ENCODE data around the gene C1orf159.
"Not testable (repeated sequence)": the region's sequence is repeated elsewhere in the genome, so short reads cannot be mapped to it uniquely, and the experiment has no call there.

The C1orf159 gene

DNA sequence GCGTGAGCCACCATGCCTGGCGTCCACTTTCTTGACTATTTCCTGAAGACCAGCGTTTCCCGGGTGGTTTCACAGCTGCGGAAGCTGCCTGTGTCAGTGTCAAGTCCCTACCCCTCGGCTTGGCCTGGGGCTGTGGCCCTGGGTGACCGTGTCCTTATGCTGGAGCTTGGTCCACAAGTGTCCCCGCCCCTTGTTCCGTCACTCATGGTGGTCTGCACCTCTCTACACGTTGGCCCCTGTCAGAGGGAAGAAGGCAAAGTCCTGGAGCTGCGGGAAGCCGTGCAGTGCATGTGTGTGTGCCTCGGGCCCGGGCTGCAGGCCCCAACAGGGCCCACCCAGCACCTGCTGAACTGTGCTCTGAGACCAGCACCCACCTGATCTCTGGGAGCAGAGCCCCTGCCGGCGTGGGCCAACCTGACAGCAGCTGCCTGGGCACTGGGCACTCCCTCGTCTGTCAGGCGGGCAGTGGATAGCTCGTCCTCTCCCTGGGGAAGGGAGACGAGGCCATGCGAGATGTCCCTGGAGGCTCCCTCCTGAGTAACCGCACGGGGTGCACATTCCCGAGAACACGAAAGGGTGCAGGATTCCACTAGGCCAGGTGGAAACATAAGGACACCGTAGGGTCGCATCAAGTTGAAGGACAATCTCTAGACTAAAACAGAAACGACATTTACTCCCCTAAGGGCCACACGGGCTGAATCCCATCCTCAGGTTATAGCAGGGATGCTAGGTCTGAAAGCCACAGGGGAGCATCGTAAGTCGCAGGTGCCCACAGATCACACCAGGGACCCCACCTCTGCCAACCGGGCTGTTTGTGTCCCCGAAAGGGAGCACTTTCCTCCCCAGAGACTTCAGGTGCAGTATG, 2.4 kb upstream of the C1orf159 start:
- no peak for DNase-seq (ENCODE audit: low read depth)

DNA sequence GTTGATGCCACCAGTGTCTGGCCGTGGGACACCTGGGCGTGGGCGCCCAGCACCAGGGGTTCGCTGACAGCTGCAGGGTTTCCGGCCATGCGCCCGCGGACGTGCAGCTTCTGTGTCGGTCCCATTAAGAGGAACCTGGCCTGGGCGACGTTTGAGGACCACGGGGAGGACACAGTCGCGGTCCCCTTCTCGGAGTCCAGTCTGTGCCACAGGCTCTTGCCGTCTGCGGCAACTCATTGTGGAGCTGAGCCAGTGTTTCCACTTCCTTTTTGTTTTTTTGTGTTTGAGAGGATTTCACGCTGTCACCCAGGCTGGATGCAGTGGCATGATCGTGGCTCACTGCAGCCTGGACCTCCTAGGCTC, 1.6 kb upstream of the C1orf159 start:
- no peak for DNase-seq (ENCODE audit: low read depth)

- no peak for DNase-seq (ENCODE audit: low read depth)
Observed at GRCh38 chr1:1116701-1117468, 996 bp upstream of the C1orf159 start.

DNA sequence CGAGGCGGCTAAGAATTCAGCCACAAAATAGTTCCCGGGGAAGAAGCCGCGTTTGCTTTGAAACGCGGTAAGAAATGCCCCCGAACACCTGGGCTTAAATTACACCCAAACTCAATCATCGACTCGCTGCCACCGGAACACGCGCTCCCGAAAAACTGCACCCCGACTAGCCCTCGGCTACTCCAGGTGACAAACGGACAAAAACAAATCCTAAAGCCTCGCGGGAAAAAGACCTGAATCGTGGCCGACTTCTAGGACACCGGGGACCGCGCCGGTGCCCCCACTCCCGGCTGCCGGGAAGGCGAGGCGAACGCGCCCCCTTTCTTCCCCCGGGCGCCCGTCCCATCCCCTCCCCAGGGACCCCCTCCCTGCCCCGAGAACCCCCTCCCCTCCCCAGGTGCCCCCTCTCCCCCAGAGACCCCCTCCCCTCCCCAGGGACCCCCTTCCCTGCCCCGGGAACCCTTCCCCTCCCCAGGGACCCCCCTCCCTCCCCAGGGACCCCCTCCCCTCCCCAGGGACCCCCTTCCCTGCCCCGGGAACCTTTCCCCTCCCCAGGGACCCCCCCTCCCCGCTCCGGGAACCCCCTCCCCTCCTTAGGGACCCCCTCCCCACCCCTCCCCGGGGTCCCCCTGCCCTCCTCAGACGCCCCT, 628 bp downstream of the C1orf159 start:
- DNase-seq (ENCODE audit: low read depth) = no peak

- no peak for DNase-seq (ENCODE audit: low read depth)
Observed at GRCh38 chr1:1114431-1114830, 1.5 kb downstream of the C1orf159 start.

GRCh38 chr1:1112237-1112985, 3.5 kb downstream of the C1orf159 start:
- DNase-seq (ENCODE audit: low read depth) = no peak

DNA sequence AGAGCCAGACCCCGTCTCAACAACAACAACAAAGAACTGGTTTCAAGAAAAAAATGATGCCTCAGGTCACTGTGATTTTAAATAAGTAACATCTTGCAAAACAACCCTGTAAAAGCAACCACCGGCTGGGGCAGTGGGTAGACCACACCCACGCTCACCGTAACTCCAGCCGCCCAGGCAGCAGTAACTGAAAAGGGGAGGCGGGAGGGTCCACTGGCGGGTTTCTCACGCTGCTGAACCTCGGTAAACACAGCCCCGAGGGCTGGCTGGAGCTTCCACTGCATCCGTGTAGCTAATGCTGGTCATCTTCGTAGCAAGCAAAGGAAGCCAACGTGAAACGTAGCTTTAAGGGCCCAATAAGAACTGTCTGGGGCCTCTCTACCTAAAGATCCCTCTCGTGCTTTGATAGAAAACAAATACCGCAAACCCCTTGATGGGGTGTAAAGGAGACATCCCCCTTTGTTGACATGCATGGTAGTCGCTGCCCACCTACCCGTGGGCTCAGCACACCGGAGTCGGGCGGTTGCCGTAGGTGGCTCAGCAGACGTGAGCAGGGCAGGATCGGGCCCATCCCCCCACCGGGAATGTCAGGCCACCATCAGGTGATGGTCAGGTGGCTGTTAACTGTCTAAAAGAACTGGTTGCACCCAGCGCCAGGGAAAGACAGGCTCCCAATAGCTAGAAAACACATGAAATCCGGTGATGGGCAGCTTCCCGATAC, 4.2 kb downstream of the C1orf159 start:
- no peak for DNase-seq (ENCODE audit: low read depth)

GRCh38 chr1:1110561-1110971, 5.3 kb downstream of the C1orf159 start:
- DNase-seq (ENCODE audit: low read depth) = no peak

DNA sequence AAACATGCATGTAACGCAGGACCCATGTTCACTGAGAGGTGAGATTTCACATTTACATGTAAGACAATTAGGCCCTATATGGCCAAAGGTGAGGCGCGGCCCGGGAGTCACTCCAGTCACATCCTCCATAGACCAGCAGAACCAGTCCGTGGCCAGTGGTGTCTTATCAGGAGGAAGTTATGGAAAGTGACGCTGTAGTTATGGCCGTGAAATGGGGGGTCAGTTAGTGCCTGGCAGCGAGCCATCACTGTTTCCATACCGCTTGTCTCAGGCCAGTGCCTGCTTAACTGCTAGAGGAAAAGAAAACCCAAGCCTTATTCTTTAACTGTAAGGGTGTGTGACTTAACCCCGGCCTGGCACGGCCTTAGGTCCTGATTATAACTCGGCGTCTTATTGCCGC, 6.1 kb downstream of the C1orf159 start:
- DNase-seq (ENCODE audit: low read depth) = no peak

GRCh38 chr1:1106510-1107221, 9.2 kb downstream of the C1orf159 start:
- no peak for DNase-seq (ENCODE audit: low read depth)

DNA sequence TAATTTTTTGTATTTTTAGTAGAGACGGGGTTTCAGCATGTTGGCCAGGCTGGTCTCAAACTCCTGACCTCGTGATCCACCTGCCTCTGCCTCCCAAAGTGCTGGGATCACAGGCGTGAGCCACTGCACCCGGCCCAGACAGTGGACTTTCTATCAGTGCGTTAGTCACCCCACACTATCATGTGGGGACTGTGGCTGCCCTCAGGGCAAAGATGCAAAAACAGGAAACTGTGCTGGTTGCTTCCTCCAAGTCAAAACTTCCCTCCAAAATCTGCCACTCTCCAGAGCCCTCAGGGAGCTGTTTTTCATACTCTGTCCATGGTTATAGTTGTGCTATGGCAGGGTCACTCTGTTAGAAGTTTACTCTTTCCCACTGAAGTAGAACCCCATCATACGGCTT, 11.7 kb downstream of the C1orf159 start:
- DNase-seq (ENCODE audit: low read depth) = not testable (repeated sequence)

- no peak for DNase-seq (ENCODE audit: low read depth)
Observed at GRCh38 chr1:1101503-1101902, 14.4 kb downstream of the C1orf159 start.

DNA sequence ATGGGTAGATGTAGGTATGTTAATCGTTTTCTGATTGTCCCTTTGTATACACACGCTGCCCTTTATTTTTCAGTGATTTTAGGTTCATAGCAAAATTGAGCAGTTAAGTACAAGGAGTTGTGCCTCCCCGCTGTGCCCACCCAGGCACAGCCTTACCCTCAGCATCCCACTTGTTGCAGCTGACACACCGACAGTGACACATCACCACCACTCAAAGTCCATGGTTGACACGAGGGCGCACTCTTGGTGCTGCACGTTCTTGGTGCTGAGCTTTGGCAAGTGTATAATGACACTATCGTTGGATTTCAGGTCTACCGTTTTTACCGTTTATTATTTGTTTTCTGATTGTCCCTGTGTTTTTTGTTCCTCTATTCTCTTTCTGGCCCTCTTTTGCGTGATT, 15.6 kb downstream of the C1orf159 start:
- DNase-seq (ENCODE audit: low read depth) = no peak

DNA sequence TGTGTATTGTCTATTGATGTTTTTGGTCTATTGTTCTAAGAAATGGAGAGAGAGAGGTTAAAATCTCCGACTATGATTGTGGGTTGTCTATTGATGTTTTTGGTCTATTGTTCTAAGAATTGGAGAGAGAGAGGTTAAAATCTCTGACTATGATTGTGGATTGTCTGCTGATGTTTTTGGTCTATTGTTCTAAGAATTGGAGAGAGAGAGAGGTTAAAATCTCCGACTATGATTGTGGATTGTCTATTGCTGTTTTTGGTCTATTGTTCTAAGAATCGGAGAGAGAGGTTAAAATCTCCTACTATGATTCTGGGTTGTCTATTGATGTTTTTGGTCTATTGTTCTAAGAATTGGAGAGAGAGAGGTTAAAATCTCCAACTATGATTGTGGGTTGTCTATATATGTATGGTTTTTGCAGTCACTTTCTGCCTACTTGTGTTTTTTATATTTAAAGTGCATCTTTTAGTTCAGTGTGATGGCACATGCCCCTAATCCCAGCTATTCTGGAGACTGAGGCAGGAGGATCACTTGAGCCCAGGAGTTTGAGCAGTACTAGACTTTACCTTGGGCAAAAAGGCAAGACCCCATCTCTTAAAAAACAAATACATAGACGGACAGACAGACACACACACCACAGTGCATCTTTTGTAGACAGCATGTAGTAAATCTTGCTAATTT, 16.2 kb downstream of the C1orf159 start:
- DNase-seq (ENCODE audit: low read depth) = no peak

DNA sequence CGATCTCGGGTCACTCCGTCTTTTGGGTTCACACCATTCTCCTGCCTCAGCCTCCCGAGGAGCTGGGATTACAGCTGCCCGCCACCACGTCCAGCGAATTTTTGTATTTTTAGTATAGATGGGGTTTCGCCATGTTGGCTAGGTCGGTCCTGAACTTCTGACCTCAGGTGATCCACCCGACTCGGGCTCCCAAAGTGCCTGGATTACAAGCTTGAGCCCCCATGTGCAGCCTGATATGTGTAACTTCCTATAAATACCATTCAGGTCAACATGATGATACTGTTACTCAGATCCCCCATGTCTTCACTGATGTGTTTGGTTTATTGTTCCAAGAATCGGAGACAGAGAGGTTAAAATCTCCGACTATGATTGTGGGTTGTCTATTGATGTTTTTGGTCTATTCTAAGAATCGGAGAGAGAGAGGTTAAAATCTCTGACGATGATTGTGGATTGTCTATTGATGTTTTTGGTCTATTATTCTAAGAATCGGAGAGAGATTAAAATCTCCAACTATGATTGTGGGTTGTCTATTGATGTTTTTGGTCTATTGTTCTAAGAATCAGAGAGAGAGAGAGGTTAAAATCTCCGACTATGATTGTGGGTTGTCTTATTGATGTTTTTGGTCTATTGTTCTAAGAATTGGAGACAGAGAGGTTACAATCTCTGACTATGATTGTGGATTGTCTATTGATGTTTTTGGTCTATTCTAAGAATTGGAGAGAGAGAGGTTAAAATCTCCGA, 17.0 kb downstream of the C1orf159 start:
- no peak for DNase-seq (ENCODE audit: low read depth)

DNA sequence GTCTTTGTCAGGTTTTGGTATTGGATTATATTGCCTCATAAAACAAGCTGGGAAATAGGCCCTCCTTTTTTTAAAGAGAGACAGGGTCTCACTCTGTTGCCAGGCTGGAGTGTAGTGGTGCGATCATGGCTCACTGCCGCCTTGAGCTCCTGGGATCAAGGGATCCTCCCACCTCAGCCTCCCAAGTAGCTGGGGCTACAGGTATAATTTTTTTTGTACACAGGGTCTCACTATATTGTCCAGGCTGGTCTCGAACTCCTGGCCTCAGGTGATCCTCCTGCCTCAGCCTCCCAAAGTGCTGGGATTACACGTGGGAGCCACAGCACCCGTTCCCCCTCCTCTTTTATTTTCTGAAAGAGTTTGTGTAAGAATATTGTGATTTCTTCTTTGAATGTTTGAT, 19.8 kb downstream of the C1orf159 start:
- DNase-seq (ENCODE audit: low read depth) = not testable (repeated sequence)

- no peak for DNase-seq (ENCODE audit: low read depth)
Observed at GRCh38 chr1:1094981-1095380, 20.9 kb downstream of the C1orf159 start.

- no peak for DNase-seq (ENCODE audit: low read depth)
Observed at GRCh38 chr1:1093610-1093943, 22.3 kb downstream of the C1orf159 start.

DNA sequence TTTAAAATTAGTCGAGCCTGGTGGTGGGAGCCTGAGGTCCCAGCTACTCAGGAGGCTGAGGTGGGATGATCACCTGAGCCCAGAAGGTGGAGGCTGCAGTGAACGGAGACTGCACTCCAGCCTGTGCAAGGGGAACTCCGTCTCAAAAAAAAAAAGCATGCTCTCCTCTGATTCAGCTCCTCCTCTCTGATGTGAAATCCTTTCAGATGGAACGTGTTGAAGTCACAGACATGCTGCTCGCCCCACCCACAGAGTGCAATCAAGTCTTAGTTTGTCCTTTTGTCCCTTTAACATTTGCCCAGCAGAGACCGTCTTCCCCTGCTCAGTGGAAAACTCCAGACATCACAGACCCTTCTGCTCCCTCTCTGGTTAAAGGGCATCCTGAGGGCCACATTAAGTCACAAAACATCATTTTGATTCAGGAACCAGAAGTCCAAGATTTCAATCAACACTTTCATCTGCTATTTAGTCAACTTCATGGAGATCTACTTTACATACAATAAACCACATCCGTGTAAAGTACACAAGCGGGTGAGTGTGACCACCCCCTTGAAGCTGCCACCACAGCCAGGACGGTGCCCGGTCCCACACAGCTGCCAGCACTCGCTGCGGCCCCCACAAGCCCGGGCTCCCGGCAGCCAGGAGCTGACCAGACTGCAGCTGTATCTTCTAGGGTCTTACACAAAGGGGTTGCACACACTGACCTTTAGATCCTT, 22.8 kb downstream of the C1orf159 start:
- DNase-seq (ENCODE audit: low read depth) = no peak
